Measurements from ENCODE around the gene ARAP2.

GRCh38 chr4:36142504-36142903 lies 101.8 kb downstream of the ARAP2 start:
- TF ChIP-seq, protein P1, sequence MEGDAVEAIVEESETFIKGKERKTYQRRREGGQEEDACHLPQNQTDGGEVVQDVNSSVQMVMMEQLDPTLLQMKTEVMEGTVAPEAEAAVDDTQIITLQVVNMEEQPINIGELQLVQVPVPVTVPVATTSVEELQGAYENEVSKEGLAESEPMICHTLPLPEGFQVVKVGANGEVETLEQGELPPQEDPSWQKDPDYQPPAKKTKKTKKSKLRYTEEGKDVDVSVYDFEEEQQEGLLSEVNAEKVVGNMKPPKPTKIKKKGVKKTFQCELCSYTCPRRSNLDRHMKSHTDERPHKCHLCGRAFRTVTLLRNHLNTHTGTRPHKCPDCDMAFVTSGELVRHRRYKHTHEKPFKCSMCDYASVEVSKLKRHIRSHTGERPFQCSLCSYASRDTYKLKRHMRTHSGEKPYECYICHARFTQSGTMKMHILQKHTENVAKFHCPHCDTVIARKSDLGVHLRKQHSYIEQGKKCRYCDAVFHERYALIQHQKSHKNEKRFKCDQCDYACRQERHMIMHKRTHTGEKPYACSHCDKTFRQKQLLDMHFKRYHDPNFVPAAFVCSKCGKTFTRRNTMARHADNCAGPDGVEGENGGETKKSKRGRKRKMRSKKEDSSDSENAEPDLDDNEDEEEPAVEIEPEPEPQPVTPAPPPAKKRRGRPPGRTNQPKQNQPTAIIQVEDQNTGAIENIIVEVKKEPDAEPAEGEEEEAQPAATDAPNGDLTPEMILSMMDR (IDR thresholded peaks at IDR 0.05; ENCODE audit: low read depth, low read length), result no peak
- no peak for TF ChIP-seq EZH2phosphoT487 (IDR thresholded peaks at IDR 0.05; ENCODE audit: low read depth)
